Hepatocyte (in vitro differentiated cells): ENCODE measurements around the gene IRF2. TPM values are rescaled to one million over a fixed set of nuclear protein-coding genes. Genes with fewer than 3 reads are reported as not detected.

Experiments
- DNase-seq: peaks from one replicate; pipeline ENCODE4 v3.0.0-alpha.2; 2016; ENCODE audit warnings: low spot score
- H2AFZ ChIP-seq: fragments of 200-600 bp; sonication (generic); 2 replicates; pipeline ENCODE4 v1.6.0; 2016; ENCODE audit warnings: antibody characterized with exemption, mild to moderate bottlenecking
- H3K27ac ChIP-seq: fragments of 200-600 bp; sonication (generic); 2 replicates; pipeline ENCODE4 v1.5.1; 2016; ENCODE audit warnings: mild to moderate bottlenecking
- H3K27me3 ChIP-seq: fragments of 200-600 bp; sonication (generic); 2 replicates; pipeline ENCODE4 v1.6.1; 2016
- H3K36me3 ChIP-seq: fragments of 200-600 bp; sonication (generic); replicated peaks from 2 replicates; pipeline ENCODE4 v1.5.1; 2016; ENCODE audit warnings: low read depth; ENCODE audit not compliant: insufficient read depth
- H3K4me1 ChIP-seq: fragments of 200-600 bp; sonication (generic); 2 replicates; pipeline ENCODE4 v1.5.1; 2016; ENCODE audit warnings: mild to moderate bottlenecking, moderate library complexity; ENCODE audit not compliant: insufficient read depth
- H3K4me2 ChIP-seq: fragments of 200-600 bp; sonication (generic); 2 replicates; pipeline ENCODE4 v1.6.0; 2016
- H3K4me3 ChIP-seq: fragments of 200-600 bp; sonication (generic); 2 replicates; pipeline ENCODE4 v1.5.1; 2016; ENCODE audit warnings: mild to moderate bottlenecking
- H3K79me2 ChIP-seq: fragments of 200-600 bp; sonication (generic); 2 replicates; pipeline ENCODE4 v1.6.0; 2017; ENCODE audit warnings: mild to moderate bottlenecking
- H3K9me2 ChIP-seq: fragments of 200-600 bp; sonication (generic); replicated peaks from 2 replicates; pipeline ENCODE4 v1.6.0; 2017; ENCODE audit warnings: mild to moderate bottlenecking; ENCODE audit not compliant: insufficient read depth
- H3K9me3 ChIP-seq: fragments of 200-600 bp; sonication (generic); 2 replicates; pipeline ENCODE4 v1.5.1; 2016; ENCODE audit warnings: low read depth, mild to moderate bottlenecking
- H4K20me1 ChIP-seq: fragments of 200-600 bp; sonication (generic); 2 replicates; pipeline ENCODE4 v1.6.0; 2016; ENCODE audit warnings: mild to moderate bottlenecking; ENCODE audit not compliant: insufficient read depth, poor library complexity, severe bottlenecking
- EZH2 ChIP-seq: fragments of 200-600 bp; sonication (generic); IDR thresholded peaks from 2 replicates; pipeline ENCODE4 v1.6.1; 2016; ENCODE audit warnings: antibody characterized with exemption, mild to moderate bottlenecking, borderline replicate concordance
- EZH2phosphoT487 ChIP-seq: fragments of 200-600 bp; sonication (generic); IDR thresholded peaks from one replicate; pipeline ENCODE4 v1.6.1; 2018; ENCODE audit warnings: antibody characterized with exemption, mild to moderate bottlenecking, low read depth, moderate library complexity; ENCODE audit not compliant: unreplicated experiment, severe bottlenecking
- WGBS: methylation state at CpG from one replicate; pipeline ENCODE4 v1.1.6; 2016; ENCODE audit warnings: low lambda C conversion rate; ENCODE audit errors: missing lambda C conversion rate; 5-methylcytosine and 5-hydroxymethylcytosine counted together
- polyA plus RNA-seq: library from polyadenylated mRNA; unstranded; fragments of >200 nt; fragmentation: Nextera tagmentation; extraction: Ambion mirVana; gene quantifications from 2 replicates; pipeline ENCODE4 v1.2.1, GENCODE V29; 2016
- total RNA-seq: library from RNA; depleted of rRNA; stranded (reverse); fragments of >200 nt; gene quantifications from 2 replicates; pipeline ENCODE4 v1.2.3, GENCODE V29; 2014
- TF ChIP-seq, protein P1 (sequence below): fragments of 200-600 bp; sonication (generic); IDR thresholded peaks from 2 replicates; pipeline ENCODE4 v1.5.1; 2016; ENCODE audit warnings: antibody characterized with exemption, mild to moderate bottlenecking; ENCODE audit not compliant: poor library complexity

The IRF2 gene
- total and polyA plus RNA-seq, 2 experiments from 2014 or later = 17.7 to 41.1 TPM

DNA sequence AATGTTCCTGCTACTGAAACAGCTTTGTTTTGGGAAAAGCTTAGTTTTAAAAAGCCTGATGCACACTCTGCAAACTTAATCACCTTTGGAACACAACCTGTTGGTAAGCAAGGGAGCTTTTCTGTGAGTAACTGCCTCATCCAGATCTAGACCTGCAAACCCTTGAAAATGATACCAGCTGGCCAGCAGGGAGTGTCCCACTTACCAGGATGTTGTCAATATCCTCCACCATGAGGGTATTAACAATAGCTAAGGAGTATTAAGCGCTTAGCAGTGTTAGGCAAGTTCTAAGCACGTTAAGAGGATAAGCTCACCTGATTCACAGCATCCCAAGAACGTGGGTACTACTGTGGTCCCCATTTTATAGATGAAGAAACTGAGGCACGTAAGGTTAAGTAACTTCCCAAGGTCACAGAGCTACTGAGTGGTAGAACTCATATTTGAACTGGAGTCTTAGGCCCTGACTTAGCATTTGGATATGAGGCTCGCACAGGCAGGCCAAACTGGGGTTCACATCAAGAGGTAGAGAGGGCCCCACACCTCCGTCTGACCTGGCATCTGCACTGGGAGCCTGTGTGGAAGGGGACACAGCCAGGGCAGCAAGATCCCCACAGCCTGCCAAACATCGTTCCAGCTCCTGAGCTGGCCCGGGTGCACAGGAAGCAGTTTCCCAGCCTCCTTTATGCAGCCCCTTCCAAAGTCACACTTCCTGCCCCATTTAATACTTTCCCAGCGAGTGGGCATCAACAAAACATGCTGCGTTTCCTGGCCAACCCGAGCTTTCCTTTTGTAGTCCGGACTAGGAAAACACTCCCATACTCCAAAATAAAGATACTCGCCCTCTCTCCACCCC is 32.7 kb downstream of the IRF2 start:
- 73% methylated on average over 13 of the region's 13 CpGs for WGBS
- Histone ChIP-seq H3K4me3 (no peak overlapping the region), H3K27ac (peak overlapping the region; percentile 80), H3K9me3 (no peaks in the 10 kb centered on the region), H3K27me3 (no peaks in the 10 kb centered on the region), H4K20me1 (peaks cover 25% of the 10 kb centered on the region), H3K4me2 (no peak overlapping the region), H3K4me1 (peaks cover 29% of the 10 kb centered on the region), H3K9me2 (no peaks in the 10 kb centered on the region), H3K79me2 (peaks cover 97% of the 10 kb centered on the region), H3K36me3 (no peaks in the 10 kb centered on the region), H2AFZ (no peak overlapping the region)
- DNase-seq = no peak
- TF ChIP-seq EZH2 (no peak), EZH2phosphoT487 (no peak)
- TF ChIP-seq, protein P1, sequence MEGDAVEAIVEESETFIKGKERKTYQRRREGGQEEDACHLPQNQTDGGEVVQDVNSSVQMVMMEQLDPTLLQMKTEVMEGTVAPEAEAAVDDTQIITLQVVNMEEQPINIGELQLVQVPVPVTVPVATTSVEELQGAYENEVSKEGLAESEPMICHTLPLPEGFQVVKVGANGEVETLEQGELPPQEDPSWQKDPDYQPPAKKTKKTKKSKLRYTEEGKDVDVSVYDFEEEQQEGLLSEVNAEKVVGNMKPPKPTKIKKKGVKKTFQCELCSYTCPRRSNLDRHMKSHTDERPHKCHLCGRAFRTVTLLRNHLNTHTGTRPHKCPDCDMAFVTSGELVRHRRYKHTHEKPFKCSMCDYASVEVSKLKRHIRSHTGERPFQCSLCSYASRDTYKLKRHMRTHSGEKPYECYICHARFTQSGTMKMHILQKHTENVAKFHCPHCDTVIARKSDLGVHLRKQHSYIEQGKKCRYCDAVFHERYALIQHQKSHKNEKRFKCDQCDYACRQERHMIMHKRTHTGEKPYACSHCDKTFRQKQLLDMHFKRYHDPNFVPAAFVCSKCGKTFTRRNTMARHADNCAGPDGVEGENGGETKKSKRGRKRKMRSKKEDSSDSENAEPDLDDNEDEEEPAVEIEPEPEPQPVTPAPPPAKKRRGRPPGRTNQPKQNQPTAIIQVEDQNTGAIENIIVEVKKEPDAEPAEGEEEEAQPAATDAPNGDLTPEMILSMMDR = no peak

DNA sequence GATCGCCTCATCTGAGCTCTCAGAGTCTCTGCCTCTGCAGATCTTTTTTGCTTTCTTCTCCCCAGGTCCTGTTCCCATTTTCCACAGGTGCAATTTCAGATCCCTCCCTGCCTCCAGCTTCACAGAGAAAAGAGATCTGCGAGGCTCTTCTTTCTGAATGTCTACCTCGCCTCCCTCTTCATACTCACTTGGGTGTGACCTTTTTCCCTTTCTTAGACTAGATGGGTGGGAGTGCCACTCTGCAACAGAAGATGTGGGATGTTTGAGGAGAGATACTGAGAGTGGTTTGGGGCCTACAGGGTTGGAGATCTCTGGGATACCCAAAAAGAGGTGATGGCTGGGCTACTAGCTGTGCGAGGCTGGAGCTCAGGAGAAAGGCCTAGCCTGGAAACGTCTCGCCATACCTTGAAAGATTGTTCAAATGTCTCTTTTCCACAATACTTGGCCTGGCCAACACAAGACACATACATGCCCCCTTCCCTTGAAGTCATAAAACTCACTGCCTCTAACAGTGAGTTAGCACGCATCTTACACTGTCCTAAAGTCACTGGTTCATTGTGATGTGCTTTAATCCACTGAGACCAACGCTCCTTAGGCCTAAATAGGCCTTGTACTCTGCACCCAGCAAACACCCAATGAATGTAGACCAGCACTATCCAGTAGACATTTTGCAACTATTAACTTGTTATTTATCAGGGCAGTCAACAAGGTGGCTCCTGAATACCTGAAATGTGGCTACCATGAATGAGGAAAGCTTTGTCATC is 33.6 kb downstream of the IRF2 start:
- Histone ChIP-seq H2AFZ (no peak overlapping the region), H3K27me3 (no peaks in the 10 kb centered on the region), H3K9me3 (no peaks in the 10 kb centered on the region), H3K27ac (peak overlapping the region; percentile 80), H3K79me2 (peaks cover 97% of the 10 kb centered on the region), H3K9me2 (no peaks in the 10 kb centered on the region), H4K20me1 (peaks cover 26% of the 10 kb centered on the region), H3K36me3 (no peaks in the 10 kb centered on the region), H3K4me3 (no peak overlapping the region), H3K4me1 (peaks cover 29% of the 10 kb centered on the region), H3K4me2 (peak overlapping the region; percentile 65)
- DNase-seq = no peak
- WGBS = 91% methylated on average over 8 of the region's 8 CpGs
- TF ChIP-seq EZH2phosphoT487 = no peak
- no peak for TF ChIP-seq EZH2
- TF ChIP-seq, protein P1 = no peak

DNA sequence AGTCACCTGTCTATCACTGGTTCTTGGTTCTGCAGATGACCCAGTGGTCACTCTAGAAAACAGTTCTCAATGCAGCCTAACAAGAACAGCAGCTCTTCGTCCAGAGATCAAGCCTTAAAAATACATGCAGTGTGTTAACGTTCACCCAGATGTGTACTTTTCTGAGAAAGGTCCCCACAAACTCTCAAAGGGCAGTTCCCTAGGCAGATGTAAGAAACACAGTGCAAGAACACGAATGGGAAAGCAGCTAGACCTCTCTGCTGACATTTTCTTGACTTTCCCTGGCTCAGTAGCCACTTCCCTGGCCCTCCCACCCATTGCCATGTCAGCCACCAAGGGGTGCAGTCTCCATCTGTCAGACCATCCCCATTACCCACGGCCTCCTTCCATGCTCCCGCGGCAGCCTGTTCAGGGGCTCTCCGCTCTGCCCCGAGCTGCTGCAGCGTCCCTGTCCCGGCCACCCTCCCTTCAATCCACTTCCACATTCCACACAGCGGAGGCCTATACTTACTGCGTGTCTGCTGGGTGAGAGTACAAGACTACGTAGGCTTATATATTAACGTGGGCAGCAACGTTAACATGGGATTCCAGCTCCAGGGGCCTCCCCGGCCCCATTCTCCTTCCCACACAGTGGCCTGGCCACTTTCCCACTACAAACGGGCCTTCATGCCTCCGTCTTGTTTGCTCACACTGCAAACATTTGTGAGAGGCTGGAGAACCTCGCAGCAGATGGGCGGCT is 34.3 kb downstream of the IRF2 start:
- H2AFZ ChIP-seq = no peak overlapping the region
- H4K20me1 ChIP-seq = peaks cover 24% of the 10 kb centered on the region
- TF ChIP-seq, protein P1 = no peak
- TF ChIP-seq EZH2 = no peak
- no peak for TF ChIP-seq EZH2phosphoT487
- no peaks in the 10 kb centered on the region for H3K9me3 ChIP-seq
- 56% methylated on average over 20 of the region's 20 CpGs for WGBS
- H3K27me3 ChIP-seq = no peaks in the 10 kb centered on the region
- no peak overlapping the region for H3K4me3 ChIP-seq
- peak overlapping the region; percentile 80 for H3K27ac ChIP-seq
- H3K79me2 ChIP-seq = peaks cover 97% of the 10 kb centered on the region
- H3K4me1 ChIP-seq = peaks cover 29% of the 10 kb centered on the region
- H3K9me2 ChIP-seq = no peaks in the 10 kb centered on the region
- H3K36me3 ChIP-seq = no peaks in the 10 kb centered on the region
- peak overlapping the region; percentile 65 for H3K4me2 ChIP-seq
- peak; percentile 61 for DNase-seq
